NCI-H1436 (cell line): ENCODE measurements around the gene LDAH.

Source experiments
- DNase-seq: peaks from one replicate; lab custom pipeline; 2025; lab: John Stamatoyannopoulos, UW

LDAH gene

DNA sequence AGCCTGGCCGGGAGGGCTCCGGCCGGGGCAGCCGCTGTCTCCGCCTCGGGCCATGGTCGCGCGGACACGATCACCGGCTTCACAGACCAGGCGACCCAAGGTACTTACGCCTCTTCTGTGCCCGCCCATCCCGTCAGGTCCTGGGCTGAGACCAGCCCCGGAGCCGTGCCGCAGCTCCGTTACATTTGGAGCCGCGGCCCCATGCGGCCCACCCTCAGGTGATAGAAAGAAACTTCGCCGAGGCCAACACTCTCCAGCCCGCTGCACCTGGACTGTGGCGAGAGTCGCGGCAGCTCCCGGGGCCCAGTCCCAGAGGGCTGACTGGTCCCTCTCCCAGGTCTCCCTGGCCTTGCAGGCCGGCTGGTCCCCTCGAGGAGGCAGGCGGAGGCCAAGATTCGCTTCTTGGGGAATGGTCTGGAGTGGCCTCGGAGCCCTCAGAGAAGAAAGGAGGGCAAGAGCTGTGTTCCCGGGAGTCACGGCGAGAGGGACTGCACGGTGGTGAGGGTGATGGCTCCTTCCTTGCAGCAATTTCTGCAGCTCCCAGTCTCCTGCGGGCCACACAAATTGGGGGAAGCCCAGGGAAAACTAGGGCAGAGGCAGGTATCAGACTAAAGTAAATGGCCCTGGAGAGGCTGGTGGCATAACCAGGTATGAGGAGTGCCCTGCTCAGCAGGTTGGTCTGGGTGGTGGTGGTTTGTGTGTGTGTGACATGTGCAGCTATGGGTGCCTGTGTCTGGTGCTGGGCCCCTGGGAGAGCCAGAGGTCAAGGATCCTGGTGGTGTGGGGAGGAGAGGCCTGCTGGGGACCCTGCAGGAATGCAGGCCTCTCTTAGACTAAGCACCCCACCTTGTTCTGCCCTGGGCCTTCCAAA lies 155.1 kb downstream of the LDAH start:
- no peak for DNase-seq

DNA sequence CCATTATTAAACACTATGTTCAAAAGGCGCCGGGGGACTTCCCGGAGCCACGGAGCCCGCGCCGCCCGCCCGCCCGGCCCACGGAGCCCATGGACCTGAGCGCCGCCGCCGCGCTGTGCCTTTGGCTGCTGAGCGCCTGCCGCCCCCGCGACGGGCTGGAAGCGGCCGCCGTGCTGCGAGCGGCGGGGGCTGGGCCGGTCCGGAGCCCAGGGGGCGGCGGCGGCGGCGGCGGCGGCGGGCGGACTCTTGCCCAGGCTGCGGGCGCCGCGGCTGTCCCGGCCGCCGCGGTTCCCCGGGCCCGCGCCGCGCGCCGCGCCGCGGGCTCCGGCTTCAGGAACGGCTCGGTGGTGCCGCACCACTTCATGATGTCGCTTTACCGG lies 155.8 kb downstream of the LDAH start:
- DNase-seq, result no peak

DNA sequence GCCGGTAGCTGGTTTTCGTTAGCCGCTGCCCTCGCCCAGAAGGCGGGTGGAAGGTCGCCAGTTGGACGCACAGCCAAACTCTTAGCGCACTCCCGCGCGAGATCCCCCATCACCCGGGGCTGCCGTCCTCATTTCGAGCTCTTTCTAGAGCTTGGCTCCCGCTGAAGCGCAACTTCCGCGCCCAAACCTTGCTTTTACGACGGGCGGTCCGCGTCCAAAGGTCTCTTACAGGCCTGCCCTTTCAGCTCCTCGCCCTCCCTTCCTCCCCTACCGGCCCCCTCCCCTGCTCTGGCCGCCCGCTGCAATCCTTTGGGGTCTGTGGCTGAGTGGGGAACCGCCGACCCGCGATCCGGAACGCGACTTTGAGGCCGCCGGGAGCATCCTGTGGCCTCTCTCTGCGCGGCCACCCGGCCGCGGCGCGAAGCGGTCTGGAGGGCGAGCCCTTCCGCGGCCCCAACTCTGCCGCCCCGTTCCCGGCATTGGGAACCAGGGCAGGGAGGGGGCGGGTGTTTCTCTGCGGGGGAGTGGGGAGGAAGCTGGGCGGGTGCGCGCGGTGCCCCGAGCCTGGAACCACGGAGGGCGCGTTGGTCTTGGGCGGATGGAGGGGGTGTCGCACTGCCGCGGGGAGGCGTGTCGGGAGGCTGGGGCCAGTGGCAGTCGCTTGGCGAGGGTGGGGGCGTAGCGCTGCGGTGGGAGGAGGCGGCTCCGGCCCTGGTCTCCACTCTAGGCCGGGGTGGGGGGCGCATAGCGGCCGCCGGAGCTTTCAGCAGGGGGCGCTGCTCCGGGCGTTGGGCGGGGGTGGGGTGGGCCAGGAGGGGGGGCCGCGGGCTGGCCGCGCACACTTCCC lies 156.4 kb downstream of the LDAH start, which contains the start of gene GDF7:
Gene GDF7, plus strand, starts transcription at position 841 of the 847 bp plus-strand sequence. CDS start 96 bp downstream, outside the sequence.
- DNase-seq, result no peak

DNA sequence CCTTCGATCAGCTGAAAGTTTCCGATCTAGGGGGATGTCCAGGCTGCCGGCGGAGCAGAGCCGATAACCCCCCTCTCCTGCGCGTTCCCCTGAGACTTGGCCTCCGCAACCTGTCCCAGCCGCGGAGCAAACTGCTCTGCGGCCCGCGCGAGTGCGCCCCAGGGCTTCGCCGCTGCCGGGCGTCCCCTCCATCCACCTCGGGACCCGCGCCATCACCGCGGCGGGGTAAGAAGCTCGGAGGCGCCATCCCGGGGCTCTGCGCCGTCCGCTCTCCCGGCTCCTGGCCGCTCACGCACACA lies 156.9 kb downstream of the LDAH start:
- no peak for DNase-seq

DNA sequence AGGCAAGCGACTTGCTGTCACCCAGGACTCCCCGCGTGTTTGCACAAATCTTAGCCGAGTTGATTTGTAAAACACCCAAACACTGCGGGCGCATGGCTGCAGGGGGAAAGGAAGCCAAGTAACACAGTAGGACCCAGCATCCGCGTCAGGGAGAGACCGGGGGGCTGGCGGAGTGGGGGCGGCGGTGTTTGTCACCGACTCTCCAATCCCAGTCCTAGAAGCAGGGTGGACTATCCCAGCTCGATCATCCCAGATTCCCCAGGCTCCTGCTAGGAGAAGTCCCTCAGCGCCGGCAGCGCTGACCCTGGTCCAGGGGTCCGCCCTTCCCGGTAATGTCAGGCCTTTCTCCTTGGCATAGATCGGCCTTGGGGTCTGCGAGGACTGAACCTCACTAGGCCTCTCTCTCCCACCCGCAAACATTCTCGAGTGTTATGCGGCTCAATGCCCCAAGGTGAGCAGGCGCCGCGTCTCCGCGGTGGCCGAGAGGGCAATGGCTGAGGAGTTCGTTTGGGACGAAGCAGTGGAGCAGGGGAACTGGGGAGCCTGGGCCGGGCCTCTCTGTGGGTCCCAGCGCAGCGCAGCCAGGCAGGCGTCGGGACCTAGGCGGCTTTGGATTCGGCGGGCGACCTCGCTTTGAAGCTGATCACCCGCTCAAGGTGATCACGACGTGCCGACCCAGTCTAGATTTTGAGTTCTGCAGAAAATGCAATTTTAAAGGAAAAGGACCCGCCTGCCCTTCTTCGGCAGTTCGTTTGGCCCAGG lies 157.5 kb downstream of the LDAH start:
- no peak for DNase-seq

DNA sequence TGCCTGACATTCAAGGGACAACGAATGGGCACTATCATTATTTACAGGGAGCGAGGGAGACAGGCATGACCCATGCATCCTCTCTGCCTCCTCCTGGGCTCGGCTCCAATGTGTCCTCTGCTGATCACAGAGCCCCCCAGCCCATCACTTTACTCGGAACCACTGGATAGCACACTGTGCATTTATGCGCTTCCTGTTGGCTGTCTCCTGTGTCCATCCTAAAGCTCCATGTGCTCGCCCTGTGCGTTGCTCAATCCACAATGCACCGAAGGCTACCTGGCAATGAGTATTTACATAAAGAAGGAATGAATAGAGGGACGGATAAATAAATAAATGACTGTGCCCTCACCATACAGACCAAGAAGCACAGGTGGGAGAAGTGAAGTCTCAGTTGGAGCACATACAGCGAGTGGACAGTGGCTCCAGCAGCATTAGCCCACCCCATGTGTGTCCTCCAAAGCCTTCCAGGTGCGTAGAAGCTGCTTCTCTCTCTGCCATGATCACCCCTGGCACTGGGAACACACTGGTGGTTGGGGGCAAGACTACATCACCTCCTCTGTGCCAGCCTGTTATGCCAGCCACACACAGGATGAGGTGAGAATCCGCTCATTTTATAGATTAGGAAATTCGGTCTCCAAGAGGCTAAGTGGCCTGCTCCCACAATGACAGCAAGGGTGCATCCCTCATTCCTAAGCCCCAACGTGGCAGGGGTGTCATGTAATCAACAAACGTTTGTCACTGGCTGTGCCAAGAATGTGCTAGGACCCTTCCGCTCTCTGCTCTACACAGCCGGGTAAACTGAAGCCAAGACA lies 158.3 kb downstream of the LDAH start:
- no peak for DNase-seq

DNA sequence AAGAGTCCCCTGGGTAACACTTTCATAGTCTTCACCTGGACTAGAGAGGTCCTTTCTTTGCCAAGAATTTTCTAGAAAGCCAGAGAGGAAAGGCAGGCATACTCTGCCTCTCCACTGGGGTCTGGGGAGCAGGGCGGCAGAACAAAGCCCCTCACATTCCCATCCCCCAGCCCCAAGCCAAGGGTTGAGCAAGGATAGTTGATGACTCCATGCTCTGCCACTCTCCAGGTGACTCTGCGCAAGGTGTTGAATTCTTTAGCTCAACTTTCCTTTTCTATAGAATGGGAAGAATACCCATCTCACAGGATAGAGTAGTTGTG lies 158.9 kb downstream of the LDAH start:
- no peak for DNase-seq

DNA sequence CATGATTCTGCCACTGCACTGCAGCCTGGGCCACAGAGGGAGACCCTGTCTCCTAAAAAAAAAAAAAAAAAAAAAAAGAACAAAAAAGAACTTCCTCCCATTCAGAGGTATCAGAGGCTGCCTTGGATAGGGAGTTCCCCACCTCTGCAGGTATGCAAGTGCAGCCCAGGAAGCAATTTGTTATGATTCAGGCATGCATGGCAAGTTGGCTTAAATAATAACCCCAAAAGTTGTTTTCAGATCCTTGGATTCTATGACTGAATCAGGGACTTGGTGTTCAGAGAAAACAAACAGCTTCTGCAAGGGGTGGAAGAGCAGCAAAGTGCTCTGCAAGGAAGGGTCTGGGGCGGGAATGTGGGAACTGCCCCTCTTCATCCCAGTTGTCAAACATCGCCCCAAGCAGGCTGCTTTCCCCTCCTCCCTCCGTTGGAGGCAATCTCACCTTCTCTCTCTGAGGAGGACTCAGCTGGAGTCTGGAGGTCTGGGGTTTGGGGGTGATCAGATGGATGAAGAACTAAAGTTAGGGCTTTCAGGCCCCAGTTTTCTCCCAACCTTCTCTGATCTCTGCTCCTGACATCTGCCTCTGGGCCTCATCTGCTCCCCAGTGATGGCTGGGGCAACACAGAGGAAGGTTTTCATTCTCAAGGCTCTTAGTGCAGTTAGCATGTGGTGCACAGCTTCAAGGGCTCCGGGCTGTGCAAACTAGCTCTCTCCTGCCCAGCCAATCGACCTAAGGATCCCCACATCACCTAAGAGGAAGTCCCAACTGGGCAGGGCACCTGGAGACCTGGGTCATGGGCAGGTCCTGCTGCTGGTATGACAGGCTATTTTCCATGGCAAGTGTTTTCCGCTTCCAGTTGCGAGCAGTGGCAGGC lies 159.5 kb downstream of the LDAH start:
- DNase-seq, result no peak

DNA sequence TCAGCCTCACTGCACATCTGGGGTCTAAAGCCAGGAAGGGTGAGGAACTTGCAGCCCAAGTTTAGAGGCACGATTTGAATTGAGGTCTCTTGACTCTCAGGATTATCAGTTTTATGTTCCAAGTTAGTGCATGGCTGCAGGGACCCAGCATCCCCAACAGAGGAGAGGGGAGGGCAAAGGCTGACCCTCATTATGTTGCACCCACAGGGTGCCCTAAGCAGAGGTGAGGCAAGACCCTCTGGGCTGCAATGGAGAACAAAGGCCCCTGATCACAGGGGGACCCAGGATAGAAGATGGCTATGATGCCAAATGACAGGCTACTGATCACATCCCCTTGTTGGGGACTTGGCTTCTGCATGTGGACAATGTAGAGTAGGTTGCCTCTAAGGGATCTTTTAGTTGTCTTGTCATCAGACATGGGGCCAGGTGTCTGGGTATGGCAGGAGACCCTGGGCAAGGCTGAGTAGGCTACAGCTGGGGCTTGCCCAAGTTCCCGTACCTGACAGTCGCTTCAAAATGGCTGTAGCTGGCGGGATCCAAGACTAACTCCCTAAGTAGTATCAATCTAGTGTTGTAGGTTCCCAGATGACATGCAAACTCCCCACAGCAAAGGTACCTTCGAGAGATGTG lies 160.5 kb downstream of the LDAH start:
- no peak for DNase-seq

DNA sequence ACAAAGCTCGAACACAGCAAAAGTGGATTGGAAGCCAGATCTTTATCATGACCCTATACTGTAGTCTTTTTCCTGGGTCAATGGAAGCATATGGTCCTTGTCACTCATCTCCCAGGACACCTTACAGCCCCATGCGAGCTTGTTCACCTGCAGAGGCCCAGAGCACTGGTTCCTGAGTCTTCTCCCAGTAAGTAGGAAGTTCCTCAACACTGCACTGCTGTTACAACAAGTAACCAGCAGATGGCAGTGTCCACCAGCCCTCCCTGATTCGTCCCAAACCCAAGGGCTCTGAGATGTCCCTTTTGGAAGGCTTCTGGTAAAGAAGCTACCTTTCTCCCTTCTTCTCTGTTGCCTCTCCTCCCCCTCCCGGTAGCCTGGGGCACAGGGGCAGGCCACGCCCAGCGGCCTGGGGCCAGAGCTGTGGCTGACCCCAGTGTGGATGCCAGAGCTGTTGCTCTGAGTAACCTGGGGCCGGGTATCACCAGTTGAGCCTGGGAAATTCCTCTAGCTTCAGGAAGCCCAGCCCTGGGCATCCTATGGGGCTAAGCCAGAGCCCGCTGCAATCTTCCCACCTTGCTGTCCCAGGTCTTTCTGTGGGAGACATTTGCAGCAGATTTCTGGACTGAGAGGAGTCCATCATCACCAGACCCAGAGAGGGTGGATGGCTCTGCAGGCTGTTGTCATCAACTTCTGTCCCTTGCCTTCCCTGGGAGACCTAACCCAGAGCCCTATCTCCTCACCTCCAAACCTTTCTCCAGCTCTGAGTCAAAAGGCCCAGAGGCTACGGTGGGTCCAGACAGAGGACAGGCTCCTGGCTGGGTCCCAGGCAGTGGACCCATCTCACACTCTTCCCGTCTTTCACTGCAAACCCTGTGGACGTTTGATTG lies 161.2 kb downstream of the LDAH start:
- DNase-seq, result peak; percentile 52

DNA sequence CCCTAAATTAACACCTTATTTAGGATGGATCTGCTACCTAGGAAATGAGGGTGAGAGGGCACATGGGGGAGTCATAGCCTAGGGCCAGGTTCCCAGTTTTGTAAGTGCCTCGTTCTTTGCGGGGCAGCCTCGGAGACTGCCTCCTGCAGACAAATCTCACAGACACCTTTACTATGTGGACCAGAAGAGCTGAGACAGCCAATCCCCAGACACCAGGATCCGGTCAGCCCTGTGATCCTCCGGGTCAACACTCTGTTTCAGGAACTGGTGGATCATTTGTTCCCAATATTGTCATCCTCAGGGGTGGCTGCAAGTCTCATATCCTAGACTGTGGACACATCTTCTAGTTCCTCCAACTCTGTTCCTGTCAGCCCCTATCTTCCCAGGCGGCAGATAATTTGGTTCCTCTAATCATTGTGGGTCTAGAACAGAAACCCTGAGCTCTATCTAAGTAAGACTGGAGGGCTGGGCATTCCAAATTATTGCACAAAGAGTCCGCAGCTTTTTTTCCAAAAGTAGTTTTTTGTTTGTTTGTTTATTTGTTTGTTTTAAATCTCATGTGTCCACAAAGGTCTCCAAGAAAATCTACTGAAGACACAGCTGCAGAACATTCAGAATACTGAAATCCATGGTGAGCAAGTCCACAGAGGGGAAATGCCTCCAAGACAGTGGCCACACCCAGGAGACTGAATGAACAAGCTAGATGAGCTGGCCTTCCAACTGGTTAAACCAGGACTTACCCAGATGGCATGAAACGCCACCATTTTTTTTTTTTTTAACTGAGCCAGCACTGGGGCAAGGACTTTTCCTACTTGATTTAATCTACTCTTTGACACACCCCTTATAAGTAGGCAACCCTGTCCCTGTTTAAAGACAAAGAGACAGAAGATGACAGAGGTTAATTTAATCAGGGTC lies 162.1 kb downstream of the LDAH start:
- no peak for DNase-seq

DNA sequence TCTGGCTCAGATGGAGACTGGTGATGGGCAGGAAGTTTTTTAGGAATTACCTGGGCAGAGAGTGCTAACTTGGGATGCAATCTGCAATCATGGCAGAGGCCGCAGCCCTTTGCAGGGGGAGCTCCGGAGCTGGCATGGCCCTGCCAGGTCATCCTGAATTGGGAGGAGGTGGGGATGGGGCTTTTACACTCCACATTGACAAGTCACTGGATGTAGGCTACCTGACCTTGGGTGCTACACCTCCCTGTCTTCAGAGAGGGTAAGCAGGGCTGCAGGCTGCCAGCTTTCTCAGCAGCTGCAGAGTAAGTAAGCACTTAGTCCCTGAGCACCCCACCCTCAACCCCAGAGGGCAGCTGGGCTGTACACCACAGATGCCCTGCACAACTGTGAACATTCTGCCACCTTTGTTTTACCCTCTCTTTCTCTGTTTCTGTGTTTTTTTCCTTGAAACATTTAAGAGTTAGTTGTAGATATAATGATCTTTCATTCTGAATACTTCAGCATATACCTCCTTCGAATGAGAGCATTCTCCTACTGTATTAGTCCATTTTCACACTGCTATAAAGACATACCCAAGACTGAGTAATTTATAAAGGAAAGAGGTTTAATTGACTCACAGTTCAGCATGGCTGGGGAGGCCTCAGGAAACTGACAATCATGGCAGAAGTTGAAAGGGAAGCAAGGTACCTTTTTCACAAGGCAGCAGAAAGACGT lies 165.2 kb downstream of the LDAH start:
- DNase-seq, result no peak

DNA sequence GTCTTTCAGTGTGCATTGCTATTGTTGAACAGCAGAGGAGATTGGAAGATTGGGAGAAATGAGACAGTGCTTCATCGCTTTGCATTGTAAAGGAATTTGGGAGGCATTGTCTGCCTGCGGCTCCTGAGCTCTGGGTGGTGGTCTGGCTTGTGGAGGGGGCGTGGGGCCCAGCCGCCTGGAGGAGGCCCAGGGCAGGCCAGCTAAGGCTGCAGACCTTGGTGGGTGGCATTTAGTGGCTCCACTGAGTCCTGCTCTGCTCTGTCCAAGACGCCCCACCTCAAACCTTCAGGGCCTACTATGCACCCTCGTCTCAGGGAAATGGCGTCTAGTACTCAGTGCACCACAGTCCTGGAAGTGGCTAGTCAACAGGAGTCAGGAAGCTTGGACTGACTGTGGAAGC lies 166.3 kb downstream of the LDAH start:
- no peak for DNase-seq

DNA sequence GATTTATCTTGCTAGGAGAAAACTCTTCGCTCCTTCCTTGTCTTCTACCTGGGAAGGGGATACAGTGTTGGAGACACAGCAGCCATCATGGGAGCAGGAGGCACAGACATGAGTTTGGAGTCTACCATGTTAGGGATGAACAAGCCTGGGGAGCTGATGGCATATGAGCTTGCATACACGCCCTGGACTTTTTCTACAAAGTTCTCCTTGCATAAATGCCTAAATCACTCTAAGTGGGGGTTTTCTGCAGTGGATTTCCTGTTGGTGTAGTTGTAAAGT lies 168.4 kb downstream of the LDAH start:
- DNase-seq, result no peak

DNA sequence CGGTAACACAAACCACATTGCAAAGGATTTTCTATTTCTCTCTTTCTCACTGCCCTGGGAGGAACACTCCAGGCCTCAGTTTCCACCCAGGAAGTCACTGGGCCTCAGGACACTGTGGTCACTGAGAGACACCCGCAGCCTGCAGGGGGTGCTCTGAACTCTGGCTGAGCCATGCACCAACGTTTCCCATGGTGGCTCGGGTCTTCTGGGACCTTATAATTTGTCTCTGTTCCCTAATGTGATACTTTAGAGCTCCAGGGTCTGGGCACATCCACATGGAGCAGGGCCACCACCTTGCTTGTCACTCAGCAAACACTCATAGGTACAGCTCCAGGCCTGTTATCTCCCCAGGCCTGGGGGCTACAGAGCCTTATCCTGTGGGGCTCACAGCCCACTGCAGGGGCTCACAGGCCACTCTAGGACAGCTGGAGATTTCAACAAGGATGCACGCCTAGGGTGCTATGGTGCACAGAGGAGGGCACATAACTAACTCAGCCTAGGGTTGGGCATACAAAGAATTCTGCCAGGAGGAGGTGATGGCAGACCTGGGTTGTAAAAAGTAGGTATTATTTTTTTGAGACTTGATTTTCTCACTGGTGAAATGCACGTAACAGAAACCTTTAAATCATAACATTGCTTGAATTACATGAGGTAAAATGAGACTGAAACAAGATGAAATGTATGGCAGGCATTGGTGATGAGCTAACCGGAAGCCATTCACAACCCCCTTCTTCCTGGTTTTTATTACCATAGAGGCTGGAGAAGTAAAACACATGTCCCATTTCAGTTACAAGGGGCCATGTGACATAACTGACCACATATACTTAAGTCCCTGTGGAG lies 169.0 kb downstream of the LDAH start:
- no peak for DNase-seq

DNA sequence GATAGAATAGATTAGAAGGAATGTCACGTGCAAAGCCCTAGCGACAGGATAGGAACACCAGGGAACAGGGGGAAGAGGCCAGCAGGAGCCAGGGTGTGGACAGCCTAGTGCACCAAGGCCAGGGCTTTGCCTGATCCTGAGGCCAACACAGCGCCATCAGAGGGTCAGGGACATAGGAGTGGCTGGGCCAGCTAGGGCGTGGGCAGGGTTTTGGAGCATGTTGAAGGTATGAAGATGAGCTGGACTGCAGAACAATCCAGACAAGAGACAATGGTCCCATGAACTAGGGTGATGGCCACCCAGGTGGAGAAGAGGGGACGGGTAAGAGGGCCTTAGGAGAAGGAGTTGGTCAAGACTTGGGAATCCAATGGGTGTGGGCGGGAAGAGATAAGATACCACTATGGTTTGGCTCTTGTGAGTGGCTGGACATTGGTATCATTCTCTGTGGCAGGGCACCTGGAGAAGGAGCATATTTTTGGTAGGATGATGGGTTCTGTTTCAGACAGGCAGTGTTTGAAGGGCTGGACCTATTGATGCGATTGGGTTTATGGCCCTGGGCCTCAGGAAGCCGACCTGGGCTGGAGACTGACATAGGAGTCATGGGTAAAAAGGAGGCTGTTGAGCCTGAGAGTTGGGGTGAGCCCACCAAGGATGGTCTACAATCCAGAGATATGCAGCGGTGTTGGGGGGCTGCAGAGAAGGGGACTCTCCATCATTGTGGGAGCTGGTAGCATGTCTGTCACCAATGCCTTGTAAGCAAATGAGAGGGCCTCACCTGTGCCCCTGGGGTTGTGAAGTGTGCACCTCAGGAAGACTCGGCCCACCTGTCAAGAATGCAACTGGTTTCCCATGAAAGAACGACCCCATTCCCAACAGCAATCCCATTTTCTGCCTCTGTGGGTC lies 170.0 kb downstream of the LDAH start:
- DNase-seq, result no peak
